NCI-H460 (cell line): ENCODE results near the gene LRP1B. TPM values are rescaled to one million over a fixed set of nuclear protein-coding genes. Genes with fewer than 3 reads are reported as not detected.

Source experiments
- DNase-seq: peaks from one replicate; pipeline ENCODE4 v3.0.0-alpha.2; 2016; ENCODE audit warnings: low read depth; ENCODE audit errors: extremely low read depth
- total RNA-seq: library from RNA; depleted of rRNA; stranded (reverse); fragments of >200 nt; shearing (Covaris generic); gene quantifications from 2 replicates; pipeline ENCODE4 v1.2.3, GENCODE V29; 2014

LRP1B gene
- total RNA-seq, 1 experiment from 2014 or later, result 4.0 TPM

DNA sequence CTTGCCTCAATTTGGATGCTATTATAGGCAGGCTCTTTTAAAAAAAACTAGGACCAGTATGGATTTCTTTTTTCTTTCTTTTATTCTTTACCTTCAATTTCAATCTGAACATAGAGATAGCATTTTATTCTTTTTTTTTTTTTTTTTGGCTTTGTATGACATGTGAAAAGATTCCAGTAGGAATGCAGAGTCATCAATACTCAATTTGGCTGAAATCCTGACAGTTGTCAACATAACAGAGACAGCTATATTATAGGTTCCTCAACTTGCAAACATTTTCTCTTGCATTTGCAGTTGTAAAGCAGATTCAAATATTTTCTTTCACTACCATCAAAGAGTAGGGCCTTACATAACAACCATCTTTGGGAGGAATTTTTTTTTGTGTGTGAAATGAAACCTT lies 334.4 kb downstream of the LRP1B start:
- DNase-seq, result no peak

DNA sequence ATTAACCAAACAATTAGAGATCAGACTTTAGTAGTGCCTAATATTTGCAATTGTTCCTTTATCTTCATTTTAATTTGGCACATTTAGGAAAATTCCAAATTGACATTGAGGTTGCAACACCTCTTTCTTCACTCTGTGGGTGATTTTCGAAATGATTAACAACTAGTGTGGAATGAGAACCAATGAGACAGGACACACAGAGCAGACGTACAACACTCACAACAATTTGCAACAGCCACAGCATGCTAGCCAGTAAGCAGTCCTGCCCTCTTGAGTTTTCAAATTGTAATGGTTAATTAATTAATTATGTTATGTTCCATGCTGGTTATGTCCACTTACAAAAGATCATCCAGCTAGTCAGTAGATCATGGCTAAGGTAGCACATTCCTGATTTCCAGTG lies 339.3 kb downstream of the LRP1B start:
- DNase-seq, result no peak

DNA sequence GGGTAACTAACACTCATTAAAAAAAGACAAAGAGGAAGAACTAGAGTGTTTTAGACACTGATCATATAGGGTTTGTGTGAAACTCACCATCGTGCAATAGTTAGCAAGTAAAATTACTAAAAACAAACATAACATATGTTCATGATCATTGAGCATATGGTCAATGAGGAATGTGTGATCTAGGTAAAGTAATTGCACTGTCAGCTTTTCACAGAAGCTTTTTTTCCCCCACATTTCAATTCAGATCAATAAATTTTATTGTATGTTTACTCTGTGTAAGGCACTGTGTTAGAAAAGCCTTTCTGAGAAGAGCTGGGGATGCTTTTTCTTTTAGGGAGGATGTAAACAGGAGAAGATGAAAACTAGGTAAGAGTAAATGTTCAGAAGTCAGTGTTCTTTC lies 348.2 kb downstream of the LRP1B start:
- no peak for DNase-seq

DNA sequence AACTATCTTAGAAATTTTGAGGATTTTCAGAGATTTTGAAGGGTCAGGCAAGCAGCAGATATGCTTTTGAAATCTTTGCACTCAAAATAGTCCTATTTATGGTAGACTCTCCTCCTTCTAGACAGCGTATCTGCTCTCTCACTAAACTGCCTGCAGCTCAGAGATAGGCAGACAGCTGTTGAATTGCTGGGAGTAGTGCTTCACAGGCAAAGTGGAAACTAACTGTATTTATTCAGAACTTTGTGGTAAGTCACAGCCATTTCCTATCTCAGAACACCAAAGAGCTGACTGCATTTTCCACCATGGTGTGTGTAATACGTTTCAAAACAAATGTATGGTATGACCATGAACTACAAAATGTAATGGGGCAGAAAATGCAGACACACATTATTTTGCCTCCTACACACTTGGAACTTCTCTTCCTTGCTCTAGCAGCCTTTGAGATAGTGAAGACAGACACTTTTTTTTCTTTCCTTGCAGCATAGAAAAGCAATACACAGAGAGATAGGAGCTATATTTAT lies 352.4 kb downstream of the LRP1B start:
- DNase-seq, result no peak

DNA sequence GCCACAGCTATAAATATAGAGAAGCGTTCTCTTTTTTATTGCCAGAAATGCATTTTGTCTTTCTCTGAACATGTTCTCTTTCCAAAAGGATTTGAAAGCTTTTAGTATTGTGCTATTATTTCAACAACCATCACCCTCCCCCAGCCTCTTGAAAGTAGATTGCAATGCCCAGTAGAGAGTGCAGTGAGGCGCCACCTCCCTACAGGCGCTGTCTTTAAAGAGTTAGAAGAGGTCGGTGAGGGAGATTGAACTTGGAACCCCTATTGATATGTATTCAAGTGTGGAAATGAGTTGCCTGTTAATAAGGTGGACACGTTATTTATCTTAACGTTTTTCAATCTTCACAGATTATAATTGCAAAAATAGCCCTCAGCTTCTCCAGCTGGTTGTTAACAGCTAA lies 360.3 kb downstream of the LRP1B start:
- DNase-seq, result no peak

DNA sequence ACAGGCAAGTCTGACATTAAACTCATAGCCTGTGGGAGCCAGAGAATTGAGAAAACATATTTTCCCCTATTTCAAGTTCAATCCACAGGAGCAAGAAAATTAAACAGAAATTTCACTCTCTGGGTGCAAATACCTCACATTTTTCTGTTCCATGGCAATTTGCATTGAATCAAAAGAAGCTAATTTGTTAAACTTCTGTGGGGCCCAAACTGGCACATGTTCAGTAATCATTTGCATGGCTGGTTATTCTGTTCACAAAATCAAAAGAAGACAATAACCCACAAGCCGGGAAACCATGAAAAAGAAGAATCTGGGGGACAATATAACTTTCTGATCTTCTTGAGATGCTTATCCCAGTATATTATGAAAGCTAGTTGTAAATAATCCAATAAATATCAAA lies 363.1 kb downstream of the LRP1B start:
- no peak for DNase-seq

DNA sequence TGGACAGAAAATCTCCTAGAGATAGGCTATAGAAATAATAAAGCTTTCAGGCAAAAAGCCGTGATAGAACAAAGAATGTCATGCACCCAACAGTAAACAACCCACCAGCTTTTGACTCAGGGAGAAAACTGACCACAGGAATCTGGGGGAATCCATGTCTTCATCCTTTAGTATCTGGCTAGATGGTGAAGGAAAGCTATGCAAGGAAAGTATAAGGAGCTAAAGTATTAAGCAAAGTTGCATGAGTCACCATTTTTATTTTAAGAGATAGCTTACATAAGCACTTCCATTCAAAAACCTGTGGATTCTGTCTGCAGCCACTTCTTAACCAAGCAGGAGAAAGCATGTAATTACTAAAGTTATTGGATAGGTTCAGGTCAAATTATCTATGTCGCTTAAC lies 363.8 kb downstream of the LRP1B start:
- DNase-seq, result no peak

DNA sequence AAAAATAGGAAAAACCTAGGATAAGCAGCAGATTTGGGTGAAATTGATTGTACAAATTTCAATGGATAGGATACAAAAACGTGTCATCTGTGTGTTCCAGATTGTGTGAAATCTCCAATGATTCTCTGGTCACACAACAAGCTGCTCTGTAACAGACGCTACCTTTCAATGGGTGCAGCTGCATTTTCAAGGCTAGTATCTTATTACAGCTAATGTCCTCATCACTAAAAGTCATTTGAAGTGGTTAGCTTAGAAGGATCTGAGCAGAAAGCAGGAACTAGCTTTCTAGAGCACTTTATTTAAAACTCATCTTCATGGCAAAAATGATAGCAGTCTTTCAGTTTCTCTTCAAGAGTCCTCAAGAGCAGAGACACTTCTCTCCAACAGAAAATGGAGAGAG lies 364.6 kb downstream of the LRP1B start:
- no peak for DNase-seq

DNA sequence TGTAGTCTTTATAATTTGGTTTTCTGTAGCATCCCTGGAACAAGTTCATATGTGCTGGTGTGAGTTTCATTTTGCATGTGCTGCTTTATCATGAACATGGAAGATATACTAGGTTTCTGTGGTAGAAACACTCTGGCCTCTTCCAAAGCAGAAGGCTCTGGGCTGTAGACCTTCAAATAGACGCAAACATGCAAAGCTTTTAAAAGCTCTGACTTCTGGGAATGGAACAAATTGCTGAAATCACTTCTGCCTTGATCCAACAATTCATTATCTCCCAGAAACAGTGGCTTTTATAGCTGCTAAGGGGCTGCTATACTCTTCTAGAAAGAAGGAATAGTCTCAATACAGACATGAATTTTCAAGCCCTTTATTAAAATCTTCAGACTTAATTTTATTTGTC lies 382.2 kb downstream of the LRP1B start:
- DNase-seq, result no peak

DNA sequence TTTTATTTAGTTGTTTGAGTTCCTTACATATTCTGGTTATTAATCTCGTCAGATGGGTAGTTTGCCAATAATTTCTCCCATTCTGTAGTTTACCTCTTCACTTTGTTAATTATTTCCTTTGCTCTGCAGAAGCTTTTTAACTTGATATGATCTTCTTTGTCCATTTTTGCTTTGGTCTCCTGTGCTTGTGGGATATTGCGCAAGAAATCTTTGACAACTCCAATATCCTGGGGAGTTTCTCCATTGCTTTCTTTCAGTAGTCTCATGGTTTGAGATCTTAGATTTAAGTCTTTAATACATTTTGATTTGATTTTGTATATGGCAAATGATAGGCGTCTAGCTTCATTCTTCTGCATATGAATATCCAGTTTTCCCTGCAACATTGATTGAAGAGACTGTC lies 389.2 kb downstream of the LRP1B start:
- DNase-seq, result no peak

DNA sequence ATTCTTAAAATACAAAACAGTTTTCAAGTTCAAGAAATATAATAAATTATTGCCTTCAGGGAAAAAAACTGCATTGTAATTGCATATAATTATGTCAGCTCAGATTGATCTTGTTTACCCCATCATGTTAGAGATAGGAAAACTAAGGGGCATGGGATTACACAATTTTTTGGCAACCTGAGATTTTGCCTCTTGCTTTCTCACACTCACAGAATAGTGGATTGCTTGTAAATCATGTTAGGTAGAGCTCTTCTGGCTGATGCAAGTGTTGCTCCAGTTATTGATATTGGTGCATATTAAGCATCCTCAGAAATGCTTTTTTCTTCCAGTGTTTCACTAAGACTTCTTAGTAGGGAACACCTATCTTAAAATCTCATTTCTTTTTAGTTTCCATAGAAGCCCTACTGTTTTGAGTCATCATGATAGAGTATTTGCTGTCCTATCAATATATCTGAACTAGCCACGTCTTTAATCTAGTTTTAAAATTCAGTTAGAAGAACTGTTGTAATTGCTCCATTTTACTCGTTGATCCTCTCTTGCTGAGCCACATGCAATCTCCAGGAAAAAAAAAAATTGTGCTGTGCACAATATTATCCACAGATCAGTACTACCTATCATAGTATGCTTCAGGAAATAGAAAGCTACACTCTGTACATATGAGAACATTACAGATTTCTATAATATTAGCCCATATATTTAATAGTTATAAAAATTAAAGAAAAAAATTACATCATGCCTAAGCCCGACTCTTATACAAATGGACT lies 393.1 kb downstream of the LRP1B start:
- DNase-seq, result no peak

DNA sequence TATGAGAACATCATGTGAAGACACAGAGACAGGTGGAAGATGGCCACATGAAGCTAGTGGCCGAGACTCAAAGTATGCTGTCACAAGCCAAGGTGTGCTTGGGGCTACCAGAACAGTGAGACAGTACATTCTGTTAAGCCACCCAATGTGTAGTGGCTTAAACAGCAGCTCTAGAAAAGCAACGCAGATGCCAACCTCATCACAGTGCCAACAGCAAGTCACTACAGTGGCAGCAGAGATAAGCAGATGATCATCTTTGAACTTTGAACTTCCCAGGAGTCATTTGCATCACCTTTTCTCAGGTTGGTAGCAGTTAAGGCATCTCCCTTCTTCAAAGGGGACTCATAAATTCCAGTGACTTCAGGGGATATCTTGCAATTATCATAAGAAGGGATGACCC lies 394.4 kb downstream of the LRP1B start:
- DNase-seq, result no peak

DNA sequence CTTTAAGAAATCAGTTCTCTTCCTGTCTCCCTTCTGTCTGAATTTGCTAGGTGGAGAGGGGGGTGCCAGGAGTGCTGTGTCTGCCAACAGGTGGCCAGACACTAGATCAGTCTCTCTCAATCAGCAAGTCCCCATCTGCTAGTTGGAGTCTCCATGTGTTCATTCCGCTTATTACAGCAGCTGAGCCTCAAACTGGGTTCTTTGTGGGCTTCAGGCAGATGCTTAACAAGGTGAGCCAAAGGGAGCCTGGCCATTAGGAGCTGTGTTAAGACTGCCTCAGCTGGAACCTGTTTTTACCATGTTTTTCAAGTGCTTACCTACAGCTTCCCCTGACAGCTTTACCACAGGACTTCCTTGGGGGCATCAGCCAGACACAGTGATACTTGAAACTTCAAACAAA lies 401.9 kb downstream of the LRP1B start:
- no peak for DNase-seq

DNA sequence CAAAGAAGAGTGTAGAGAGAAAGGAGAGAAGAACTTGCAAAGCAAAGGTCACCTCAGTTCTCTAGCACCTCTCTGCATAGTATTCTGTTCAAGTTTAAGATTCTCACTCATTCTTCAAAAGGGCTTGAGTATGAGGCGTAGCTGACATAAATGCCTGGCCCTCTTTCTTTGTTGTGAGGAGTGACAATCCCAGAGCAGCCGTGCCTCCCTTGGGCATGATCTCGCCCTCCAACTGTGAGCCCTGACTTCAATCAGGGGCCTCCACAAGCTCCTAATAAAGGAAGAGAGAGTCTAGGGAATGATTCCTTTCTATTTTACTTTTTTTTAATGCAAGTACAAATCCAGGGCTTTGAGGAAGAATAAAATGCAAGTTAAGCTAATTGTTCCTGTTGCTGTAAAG lies 402.7 kb downstream of the LRP1B start:
- no peak for DNase-seq

DNA sequence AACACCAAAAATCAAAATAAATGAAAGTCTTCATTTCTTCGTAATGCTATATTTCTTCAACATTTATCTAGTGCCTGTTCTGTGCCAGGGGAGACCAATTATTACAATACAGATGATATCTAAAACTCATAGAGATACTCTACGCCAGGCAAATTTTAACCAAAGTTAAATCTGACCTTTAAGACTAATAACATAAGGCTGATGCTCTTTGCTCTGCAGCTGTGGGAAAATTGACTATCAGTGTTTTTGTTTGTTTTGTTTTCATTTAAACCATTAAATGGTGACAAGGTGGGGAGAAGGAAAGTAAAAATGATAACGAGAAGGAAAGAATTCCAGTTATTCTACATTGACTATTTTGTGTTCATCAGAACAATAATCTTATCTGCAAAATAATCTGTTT lies 406.4 kb downstream of the LRP1B start:
- no peak for DNase-seq

DNA sequence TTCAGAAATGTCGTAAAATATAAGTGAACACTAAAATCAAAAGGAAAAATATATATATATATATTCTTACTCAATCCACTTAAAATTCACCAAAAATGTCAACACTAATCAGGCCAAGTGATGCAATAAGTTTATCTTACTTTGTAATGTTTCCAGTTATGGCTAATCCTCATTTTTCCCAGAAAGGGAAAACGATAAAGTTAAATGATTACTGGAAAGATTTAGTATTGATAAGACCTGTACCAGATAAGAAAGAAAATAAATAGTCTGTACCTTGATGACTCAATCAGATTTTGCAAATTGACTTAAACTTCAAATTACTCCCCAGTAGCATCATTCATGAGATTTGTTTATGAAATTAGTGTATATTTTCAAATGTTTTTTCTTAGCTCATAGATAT lies 407.0 kb downstream of the LRP1B start:
- DNase-seq, result no peak

DNA sequence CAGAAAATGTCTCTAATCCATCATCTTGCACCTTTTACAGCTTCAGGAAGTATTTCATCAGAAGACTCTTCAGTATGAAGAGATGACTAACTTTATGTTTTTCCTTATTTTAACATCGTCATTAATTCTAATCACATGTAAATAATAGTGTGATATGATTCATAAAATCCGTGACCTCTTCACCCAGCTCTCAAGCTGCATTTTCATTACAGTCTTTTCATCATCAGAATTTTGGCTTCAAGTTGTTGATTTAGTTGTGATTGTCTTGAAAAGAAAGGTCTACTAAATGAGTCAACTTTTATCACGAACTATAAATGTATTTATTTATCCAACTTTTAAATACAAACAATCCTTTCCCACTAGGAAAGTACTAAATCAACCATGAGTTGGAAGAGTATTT lies 410.3 kb downstream of the LRP1B start:
- no peak for DNase-seq

DNA sequence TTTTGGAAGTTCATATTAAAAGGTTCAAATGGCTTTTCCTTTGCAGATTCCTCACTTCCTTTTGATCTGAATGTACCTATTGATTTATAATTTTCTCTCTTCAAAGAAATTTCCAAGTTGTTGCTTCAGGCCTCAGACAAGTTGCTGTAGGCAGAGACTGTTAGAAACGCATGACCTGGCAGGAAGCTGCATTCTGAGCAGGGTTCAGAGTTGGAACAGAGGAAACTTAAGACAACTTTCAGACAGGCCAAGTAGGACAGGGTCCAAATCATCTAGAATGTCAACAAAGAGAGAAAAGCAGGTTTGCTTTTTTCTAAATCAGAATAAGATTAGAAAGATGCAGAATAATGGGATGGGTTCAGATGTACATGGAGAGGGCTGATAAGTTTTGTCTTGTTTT lies 416.3 kb downstream of the LRP1B start:
- no peak for DNase-seq

DNA sequence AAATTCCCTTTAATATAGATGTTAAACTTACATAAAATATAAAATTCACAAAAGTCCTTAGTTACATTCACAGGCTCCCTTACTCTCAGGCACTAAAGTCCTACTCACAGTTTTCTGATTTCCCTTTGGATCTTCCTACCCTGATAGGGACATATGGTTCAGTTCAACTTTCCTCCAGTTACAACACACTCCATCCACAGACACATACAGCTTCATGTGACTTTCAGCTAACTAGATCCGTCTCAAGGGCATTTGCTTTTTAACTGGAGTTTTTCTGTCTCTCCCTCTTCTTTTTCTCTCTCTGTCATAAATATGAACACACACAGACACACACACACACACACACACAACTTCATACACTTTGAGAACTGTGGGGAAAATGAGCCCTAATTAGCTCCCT lies 419.2 kb downstream of the LRP1B start:
- no peak for DNase-seq

DNA sequence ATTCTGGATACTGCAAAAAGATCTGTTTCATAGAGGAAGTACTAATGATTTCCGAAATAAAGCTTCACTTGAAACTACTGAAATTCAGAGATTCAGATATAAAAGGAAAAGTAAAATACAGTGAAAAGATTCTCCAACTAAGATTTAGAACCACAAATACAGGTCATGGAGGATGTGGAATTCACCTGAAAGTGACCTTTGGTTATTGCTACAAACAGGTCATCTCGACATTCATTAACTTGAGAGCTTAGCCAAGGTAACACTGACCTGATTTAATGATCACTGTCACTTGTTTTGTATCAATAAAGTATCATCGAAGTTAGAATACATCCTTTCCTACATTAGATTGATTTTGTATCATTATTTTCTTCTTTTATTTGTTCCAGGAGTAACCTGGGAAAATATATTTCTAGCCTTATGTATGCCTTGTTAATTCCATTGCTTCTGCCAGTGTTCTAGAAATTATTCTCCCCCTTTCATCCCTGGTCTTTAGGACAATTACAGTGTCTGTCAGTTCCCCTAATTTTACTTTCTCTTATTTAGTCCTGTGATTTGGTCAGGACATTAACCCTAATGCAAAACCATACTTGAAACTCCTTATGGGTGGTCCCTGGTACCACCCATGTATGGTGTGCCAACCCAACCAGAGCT lies 420.1 kb downstream of the LRP1B start:
- DNase-seq, result no peak

DNA sequence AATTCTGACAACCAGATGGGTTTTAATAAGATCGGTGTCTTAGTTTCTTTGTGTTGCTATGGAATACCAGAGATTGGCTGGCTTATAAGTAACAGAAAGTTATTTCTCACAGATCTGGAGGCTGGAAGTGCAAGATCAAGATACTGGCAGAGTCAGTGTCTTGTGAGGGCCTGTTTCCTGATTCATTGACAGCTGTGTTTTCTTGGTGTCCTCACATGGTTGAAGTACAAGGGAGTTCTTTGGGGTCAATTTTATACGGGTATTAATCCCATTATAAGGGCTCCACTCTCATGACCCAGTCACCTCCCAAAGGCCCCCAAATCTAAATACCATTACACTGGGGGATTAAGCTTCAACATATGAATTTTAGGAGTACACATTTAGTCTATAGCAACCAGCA lies 421.1 kb downstream of the LRP1B start:
- DNase-seq, result no peak

DNA sequence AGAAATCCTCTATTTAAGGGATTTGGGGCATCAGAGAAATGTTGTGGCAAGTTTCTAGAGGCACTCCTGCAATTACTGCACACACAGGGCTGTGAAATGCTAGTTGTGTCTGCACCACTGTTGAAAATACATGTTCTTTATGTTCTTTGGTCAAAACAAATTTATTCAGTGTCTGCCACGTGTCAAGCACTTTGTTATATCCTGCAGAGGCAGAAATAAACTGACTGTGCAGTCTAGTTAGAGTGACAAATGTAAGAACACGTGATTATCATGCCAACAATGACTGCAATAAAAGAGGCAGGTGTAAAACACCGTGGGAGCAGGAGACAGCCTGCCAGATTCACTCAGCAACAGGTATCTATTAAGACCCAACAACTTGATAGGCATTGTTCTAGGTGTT lies 423.3 kb downstream of the LRP1B start:
- no peak for DNase-seq
